Rectal smooth muscle tissue (tissue), 1 donor: ENCODE results near the gene DDC.

Experiments used
- H3K27ac ChIP-seq: one replicate; pipeline ENCODE4 v1.7.0; 2013; ENCODE audit warnings: low read depth, low read length, inconsistent platforms
- H3K27me3 ChIP-seq: one replicate; pipeline ENCODE4 v1.7.0; 2013; ENCODE audit warnings: low read length; ENCODE audit not compliant: control insufficient read depth, insufficient read depth
- H3K36me3 ChIP-seq: one replicate; pipeline ENCODE4 v1.7.0; 2013; ENCODE audit warnings: low read length; ENCODE audit not compliant: control insufficient read depth, insufficient read depth
- H3K4me1 ChIP-seq: one replicate; pipeline ENCODE4 v1.7.0; 2013; ENCODE audit warnings: low read length; ENCODE audit not compliant: control insufficient read depth, insufficient read depth
- H3K4me3 ChIP-seq: one replicate; pipeline ENCODE4 v1.7.0; 2013; ENCODE audit warnings: low read length
- H3K9ac ChIP-seq: one replicate; pipeline ENCODE4 v1.7.0; 2013; ENCODE audit warnings: low read length

Gene DDC

GRCh38 chr7:50595491-50596102 is 30.4 kb upstream of the DDC start:
- Histone ChIP-seq H3K9ac (no peak overlapping the region), H3K4me3 (no peak overlapping the region), H3K27me3 (no peaks in the 10 kb centered on the region), H3K36me3 (no peaks in the 10 kb centered on the region), H3K4me1 (no peaks in the 10 kb centered on the region), H3K27ac (no peak overlapping the region)

GRCh38 chr7:50594734-50595485 is 29.7 kb upstream of the DDC start:
- Histone ChIP-seq H3K9ac (no peak overlapping the region), H3K27me3 (no peaks in the 10 kb centered on the region), H3K4me1 (no peaks in the 10 kb centered on the region), H3K4me3 (no peak overlapping the region), H3K27ac (no peak overlapping the region), H3K36me3 (no peaks in the 10 kb centered on the region)

- H3K9ac ChIP-seq = no peak overlapping the region
- no peak overlapping the region for H3K27ac ChIP-seq
- no peaks in the 10 kb centered on the region for H3K36me3 ChIP-seq
- no peaks in the 10 kb centered on the region for H3K4me1 ChIP-seq
- H3K27me3 ChIP-seq = no peaks in the 10 kb centered on the region
- H3K4me3 ChIP-seq = no peak overlapping the region
Measured at GRCh38 chr7:50594136-50594535, 28.9 kb upstream of the DDC start.

GRCh38 chr7:50592940-50593339 is 27.7 kb upstream of the DDC start:
- Histone ChIP-seq H3K36me3 (no peaks in the 10 kb centered on the region), H3K4me3 (no peak overlapping the region)

GRCh38 chr7:50591480-50592438 is 26.6 kb upstream of the DDC start:
- no peak overlapping the region for H3K9ac ChIP-seq
- H3K4me3 ChIP-seq = no peak overlapping the region
- H3K27ac ChIP-seq = no peak overlapping the region
- H3K27me3 ChIP-seq = no peaks in the 10 kb centered on the region
- H3K4me1 ChIP-seq = no peaks in the 10 kb centered on the region
- no peaks in the 10 kb centered on the region for H3K36me3 ChIP-seq

More at GRCh38 chr7:50592940-50593339, 27.7 kb upstream of the DDC start:
- Histone ChIP-seq H3K27ac (no peak overlapping the region), H3K27me3 (no peaks in the 10 kb centered on the region), H3K4me1 (no peaks in the 10 kb centered on the region), H3K9ac (no peak overlapping the region)

- Histone ChIP-seq H3K27me3 (no peaks in the 10 kb centered on the region), H3K4me1 (no peaks in the 10 kb centered on the region), H3K9ac (no peak overlapping the region), H3K27ac (no peak overlapping the region), H3K36me3 (no peaks in the 10 kb centered on the region), H3K4me3 (no peak overlapping the region)
Measured at GRCh38 chr7:50591098-50591479, 25.9 kb upstream of the DDC start.

GRCh38 chr7:50590535-50590934 is 25.3 kb upstream of the DDC start:
- Histone ChIP-seq H3K9ac (no peak overlapping the region), H3K27me3 (no peaks in the 10 kb centered on the region), H3K4me3 (no peak overlapping the region), H3K4me1 (no peaks in the 10 kb centered on the region), H3K27ac (no peak overlapping the region), H3K36me3 (no peaks in the 10 kb centered on the region)

GRCh38 chr7:50589364-50589763 is 24.2 kb upstream of the DDC start:
- Histone ChIP-seq H3K4me3 (no peak overlapping the region), H3K9ac (no peak overlapping the region), H3K4me1 (no peaks in the 10 kb centered on the region), H3K27me3 (no peaks in the 10 kb centered on the region), H3K27ac (no peak overlapping the region), H3K36me3 (no peaks in the 10 kb centered on the region)

- no peak overlapping the region for H3K27ac ChIP-seq
- no peak overlapping the region for H3K9ac ChIP-seq
- H3K27me3 ChIP-seq = no peaks in the 10 kb centered on the region
- H3K36me3 ChIP-seq = no peaks in the 10 kb centered on the region
- no peak overlapping the region for H3K4me3 ChIP-seq
- no peaks in the 10 kb centered on the region for H3K4me1 ChIP-seq
Measured at GRCh38 chr7:50588937-50589336, 23.7 kb upstream of the DDC start.

- H3K27me3 ChIP-seq = no peaks in the 10 kb centered on the region
- H3K27ac ChIP-seq = no peak overlapping the region
- no peaks in the 10 kb centered on the region for H3K4me1 ChIP-seq
- no peak overlapping the region for H3K9ac ChIP-seq
- no peak overlapping the region for H3K4me3 ChIP-seq
- no peaks in the 10 kb centered on the region for H3K36me3 ChIP-seq
Measured at GRCh38 chr7:50587737-50588136, 22.5 kb upstream of the DDC start.

- Histone ChIP-seq H3K9ac (no peak overlapping the region), H3K4me1 (no peaks in the 10 kb centered on the region), H3K36me3 (no peaks in the 10 kb centered on the region), H3K27me3 (no peaks in the 10 kb centered on the region), H3K27ac (no peak overlapping the region), H3K4me3 (no peak overlapping the region)
Measured at GRCh38 chr7:50584793-50585408, 19.7 kb upstream of the DDC start.

- H3K9ac ChIP-seq = no peak overlapping the region
- H3K4me1 ChIP-seq = no peaks in the 10 kb centered on the region
- H3K36me3 ChIP-seq = no peaks in the 10 kb centered on the region
- H3K27me3 ChIP-seq = no peaks in the 10 kb centered on the region
- no peak overlapping the region for H3K27ac ChIP-seq
- no peak overlapping the region for H3K4me3 ChIP-seq
Measured at GRCh38 chr7:50584386-50584785, 19.2 kb upstream of the DDC start.
